HG03439 (cell line): ENCODE data around the gene KCNS1.
"Not testable (repeated sequence)": the region's sequence is repeated elsewhere in the genome, so short reads cannot be mapped to it uniquely, and the experiment has no call there.

ENCODE experiments used
- ATAC-seq: cut with Tn5 transposase; IDR thresholded peaks from one replicate; pipeline ENCODE4 v1.9.1; 2021; ENCODE audit warnings: mild to moderate bottlenecking, moderate library complexity; ENCODE audit not compliant: unreplicated experiment

Gene KCNS1

GRCh38 chr20:45100563-45101245, at the start of gene KCNS1:
Gene KCNS1, minus strand, starts transcription at chr20:45101127. Its CDS starts 1,891 bp downstream, at chr20:45099236.
- ATAC-seq, result no peak

- ATAC-seq, result no peak
Observed at GRCh38 chr20:45149062-45149461, 48.1 kb upstream of the KCNS1 start.

- no peak for ATAC-seq
Observed at GRCh38 chr20:45140836-45141235, 39.9 kb upstream of the KCNS1 start.

- ATAC-seq, result not testable (repeated sequence)
Observed at GRCh38 chr20:45139733-45140375, 38.9 kb upstream of the KCNS1 start.

- ATAC-seq, result no peak
Observed at GRCh38 chr20:45138561-45139300, 37.8 kb upstream of the KCNS1 start.

GRCh38 chr20:45136911-45137310, 36.0 kb upstream of the KCNS1 start:
- no peak for ATAC-seq

- no peak for ATAC-seq
Observed at GRCh38 chr20:45128099-45128498, 27.2 kb upstream of the KCNS1 start.

- ATAC-seq, result no peak
Observed at GRCh38 chr20:45124365-45124764, 23.4 kb upstream of the KCNS1 start, which contains the start of gene WFDC12. Gene WFDC12, minus strand, starts transcription at chr20:45124465. Its CDS starts 18 bp downstream, at chr20:45124447.

- ATAC-seq, result no peak
Observed at GRCh38 chr20:45121388-45121787, 20.5 kb upstream of the KCNS1 start.

GRCh38 chr20:45119556-45120266, 18.8 kb upstream of the KCNS1 start:
- ATAC-seq, result no peak

GRCh38 chr20:45118028-45118427, 17.1 kb upstream of the KCNS1 start:
- ATAC-seq, result no peak

GRCh38 chr20:45117581-45117980, 16.7 kb upstream of the KCNS1 start:
- ATAC-seq, result no peak

GRCh38 chr20:45115829-45116228, 14.9 kb upstream of the KCNS1 start:
- ATAC-seq, result no peak

- no peak for ATAC-seq
Observed at GRCh38 chr20:45115386-45115774, 14.5 kb upstream of the KCNS1 start.

GRCh38 chr20:45114465-45115385, 13.8 kb upstream of the KCNS1 start, which contains the start of gene WFDC5:
Gene WFDC5, minus strand, starts transcription at chr20:45115174. Its CDS starts 91 bp downstream, at chr20:45115083.
- ATAC-seq, result no peak

- ATAC-seq, result no peak
Observed at GRCh38 chr20:45113865-45114264, 12.9 kb upstream of the KCNS1 start.

- no peak for ATAC-seq
Observed at GRCh38 chr20:45112754-45113153, 11.8 kb upstream of the KCNS1 start.

GRCh38 chr20:45111799-45112471, 11.0 kb upstream of the KCNS1 start:
- ATAC-seq, result no peak

- ATAC-seq, result no peak
Observed at GRCh38 chr20:45111285-45111684, 10.4 kb upstream of the KCNS1 start.
